Measurements from ENCODE around the gene PXYLP1. TPM values are rescaled to one million over a fixed set of nuclear protein-coding genes. Genes with fewer than 3 reads are reported as not detected.

The PXYLP1 gene
- total RNA-seq, 1 experiment from 2014 or later = 7.8 TPM

- H3K4me1 ChIP-seq (replicated peaks; ENCODE audit: insufficient read depth) = no peaks in the 10 kb centered on the region
- BruUV-seq (replicated peaks) = no TSS peak
- no peaks in the 10 kb centered on the region for H3F3A ChIP-seq (ENCODE audit: insufficient read depth, low read depth)
- POLR2A ChIA-PET (ENCODE audit: unreplicated experiment) = interaction anchor here (0.7 kb wide), 1 partner anchor 606 kb away, joined by 3 read pairs; no protein-coding TSS in a partner anchor
- TF ChIP-seq CTCF (conservative IDR thresholded peaks at IDR 0.05) = no peak
- no peak for TF ChIP-seq EZH2 (IDR thresholded peaks at IDR 0.05; ENCODE audit: low read depth)
- no peaks in the 10 kb centered on the region for H3K9me2 ChIP-seq (ENCODE audit: insufficient read depth)
- no peaks in the 10 kb centered on the region for H3K79me2 ChIP-seq (ENCODE audit: low read depth)
- no peaks in the 10 kb centered on the region for H3K27me3 ChIP-seq (ENCODE audit: insufficient read depth, low read depth)
- H3K4me3 ChIP-seq = no peak overlapping the region
- no peak overlapping the region for H3K27ac ChIP-seq
- H4K20me1 ChIP-seq (ENCODE audit: insufficient read depth) = no peaks in the 10 kb centered on the region
- H3K4me2 ChIP-seq = no peak overlapping the region
- CTCF ChIA-PET = no interaction called here
- intact Hi-C loops (cut with micrococcal nuclease; ENCODE audit: unreplicated experiment) = no loop called here
- H3K9me3 ChIP-seq (ENCODE audit: insufficient read depth, low read depth) = no peaks in the 10 kb centered on the region
- DNase-seq = no peak
- H2AFZ ChIP-seq = no peak overlapping the region
- no peaks in the 10 kb centered on the region for H3K36me3 ChIP-seq (ENCODE audit: low read depth)
Measured at GRCh38 chr3:141250342-141250741, 18.7 kb downstream of the PXYLP1 start.

- no TSS peak for BruUV-seq (replicated peaks)
- no peaks in the 10 kb centered on the region for H3K9me2 ChIP-seq (ENCODE audit: insufficient read depth)
- no peaks in the 10 kb centered on the region for H3K9me3 ChIP-seq (ENCODE audit: insufficient read depth, low read depth)
- POLR2A ChIA-PET (ENCODE audit: unreplicated experiment) = interaction anchor here (0.6 to 0.7 kb wide), 2 partner anchors 606 to 1017 kb away, joined by 3 to 6 read pairs; no protein-coding TSS in a partner anchor
- CTCF ChIA-PET = no interaction called here
- H4K20me1 ChIP-seq (ENCODE audit: insufficient read depth) = no peaks in the 10 kb centered on the region
- no peak overlapping the region for H3K4me3 ChIP-seq
- H3K4me1 ChIP-seq (replicated peaks; ENCODE audit: insufficient read depth) = no peaks in the 10 kb centered on the region
- no peak overlapping the region for H3K27ac ChIP-seq
- no peaks in the 10 kb centered on the region for H3K36me3 ChIP-seq (ENCODE audit: low read depth)
- no peak overlapping the region for H2AFZ ChIP-seq
- intact Hi-C loops (cut with micrococcal nuclease; ENCODE audit: unreplicated experiment) = no loop called here
- TF ChIP-seq EZH2 (IDR thresholded peaks at IDR 0.05; ENCODE audit: low read depth) (no peak), CTCF (conservative IDR thresholded peaks at IDR 0.05) (no peak)
- no peak for DNase-seq
- no peaks in the 10 kb centered on the region for H3K27me3 ChIP-seq (ENCODE audit: insufficient read depth, low read depth)
- no peaks in the 10 kb centered on the region for H3F3A ChIP-seq (ENCODE audit: insufficient read depth, low read depth)
- no peak overlapping the region for H3K4me2 ChIP-seq
- no peaks in the 10 kb centered on the region for H3K79me2 ChIP-seq (ENCODE audit: low read depth)
Measured at GRCh38 chr3:141250828-141251227, 19.2 kb downstream of the PXYLP1 start.

- Histone ChIP-seq H3K27me3 (ENCODE audit: insufficient read depth, low read depth) (no peaks in the 10 kb centered on the region), H3K9me2 (ENCODE audit: insufficient read depth) (no peaks in the 10 kb centered on the region), H4K20me1 (ENCODE audit: insufficient read depth) (no peaks in the 10 kb centered on the region), H3K4me1 (replicated peaks; ENCODE audit: insufficient read depth) (no peaks in the 10 kb centered on the region), H3K27ac (no peak overlapping the region), H3K36me3 (ENCODE audit: low read depth) (no peaks in the 10 kb centered on the region), H3K4me3 (no peak overlapping the region), H3F3A (ENCODE audit: insufficient read depth, low read depth) (no peaks in the 10 kb centered on the region), H3K9me3 (ENCODE audit: insufficient read depth, low read depth) (no peaks in the 10 kb centered on the region), H2AFZ (no peak overlapping the region), H3K79me2 (ENCODE audit: low read depth) (no peaks in the 10 kb centered on the region), H3K4me2 (no peak overlapping the region)
- ChIA-PET POLR2A (ENCODE audit: unreplicated experiment) (no interaction called here), CTCF (no interaction called here)
- intact Hi-C loops (cut with micrococcal nuclease; ENCODE audit: unreplicated experiment) = no loop called here
- DNase-seq = no peak
- BruUV-seq (replicated peaks) = no TSS peak
- TF ChIP-seq CTCF (conservative IDR thresholded peaks at IDR 0.05) (no peak), EZH2 (IDR thresholded peaks at IDR 0.05; ENCODE audit: low read depth) (no peak)
Measured at GRCh38 chr3:141253326-141253725, 21.7 kb downstream of the PXYLP1 start.
